ENCODE results near the gene CSNK2A3.

DNA sequence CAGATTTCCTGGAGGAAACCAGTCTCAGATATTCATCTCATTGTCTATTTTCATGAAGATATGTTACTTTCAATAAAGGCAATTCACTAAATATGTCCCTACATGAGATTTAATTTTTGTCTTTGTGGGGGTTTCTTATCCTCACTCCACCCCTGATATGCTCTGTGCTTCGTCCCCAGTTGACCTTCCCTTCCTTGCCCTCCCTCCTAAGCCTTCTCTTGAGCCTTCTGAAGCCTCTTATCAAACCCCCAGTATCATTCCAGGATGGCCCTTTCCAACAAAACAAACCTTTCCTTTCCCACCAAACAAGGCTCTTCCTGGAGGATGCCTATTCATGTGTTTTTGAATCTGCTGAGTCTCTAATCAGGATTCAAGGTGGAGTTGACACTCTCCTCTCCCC lies 44.8 kb downstream of the CSNK2A3 start:
- TF ChIP-seq ZNF586 (CRISPR knock-in tag; conservative IDR thresholded peaks at IDR 0.05) = no peak
- no peak for TF ChIP-seq CHD2 (IDR thresholded peaks at IDR 0.05; ENCODE audit: low read depth, low read length)

Data from K562 (cell line).